Measurements from ENCODE around the gene CHST9. TPM values are rescaled to one million over a fixed set of nuclear protein-coding genes. Genes with fewer than 3 reads are reported as not detected.

The CHST9 gene
- total RNA-seq, 6 experiments from 2014 or later, result 3.8 to 24.2 (median 9.8) TPM

GRCh38 chr18:27181726-27182125, 3.4 kb downstream of the CHST9 start:
- no peaks in the 10 kb centered on the region for H3K36me3 ChIP-seq
- peaks cover 0 to 6% (median 2%) of the 10 kb centered on the region in 4 donors for H3K4me1 ChIP-seq
- H3K9me3 ChIP-seq, result no peaks in the 10 kb centered on the region
- H3K4me3 ChIP-seq, result no peak overlapping the region
- no peak for TF ChIP-seq POLR2A (IDR thresholded peaks at IDR 0.05)
- TF ChIP-seq, protein P1, sequence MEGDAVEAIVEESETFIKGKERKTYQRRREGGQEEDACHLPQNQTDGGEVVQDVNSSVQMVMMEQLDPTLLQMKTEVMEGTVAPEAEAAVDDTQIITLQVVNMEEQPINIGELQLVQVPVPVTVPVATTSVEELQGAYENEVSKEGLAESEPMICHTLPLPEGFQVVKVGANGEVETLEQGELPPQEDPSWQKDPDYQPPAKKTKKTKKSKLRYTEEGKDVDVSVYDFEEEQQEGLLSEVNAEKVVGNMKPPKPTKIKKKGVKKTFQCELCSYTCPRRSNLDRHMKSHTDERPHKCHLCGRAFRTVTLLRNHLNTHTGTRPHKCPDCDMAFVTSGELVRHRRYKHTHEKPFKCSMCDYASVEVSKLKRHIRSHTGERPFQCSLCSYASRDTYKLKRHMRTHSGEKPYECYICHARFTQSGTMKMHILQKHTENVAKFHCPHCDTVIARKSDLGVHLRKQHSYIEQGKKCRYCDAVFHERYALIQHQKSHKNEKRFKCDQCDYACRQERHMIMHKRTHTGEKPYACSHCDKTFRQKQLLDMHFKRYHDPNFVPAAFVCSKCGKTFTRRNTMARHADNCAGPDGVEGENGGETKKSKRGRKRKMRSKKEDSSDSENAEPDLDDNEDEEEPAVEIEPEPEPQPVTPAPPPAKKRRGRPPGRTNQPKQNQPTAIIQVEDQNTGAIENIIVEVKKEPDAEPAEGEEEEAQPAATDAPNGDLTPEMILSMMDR (IDR thresholded peaks at IDR 0.05), result no peak
- no peak for DNase-seq
- H3K27ac ChIP-seq, result no peak overlapping the region
- WGBS (ENCODE audit: insufficient coverage, low coverage, low lambda C conversion rate, missing lambda C conversion rate), result 44% methylated on average over 1 of the region's 1 CpG
- H3K27me3 ChIP-seq, result no peaks in the 10 kb centered on the region
- intact Hi-C loops (cut with DNase I), result no loop called here
- no peak for ATAC-seq

- no peak for TF ChIP-seq POLR2A (IDR thresholded peaks at IDR 0.05)
- TF ChIP-seq, protein P1 (IDR thresholded peaks at IDR 0.05), result no peak
- DNase-seq, result no peak
- Histone ChIP-seq H3K4me1 (no peaks in the 10 kb centered on the region), H3K36me3 (no peaks in the 10 kb centered on the region), H3K9me3 (no peaks in the 10 kb centered on the region), H3K27ac (no peak overlapping the region), H3K4me3 (no peak overlapping the region), H3K27me3 (no peaks in the 10 kb centered on the region)
- no peak for ATAC-seq
- intact Hi-C loops (cut with DNase I), result no loop called here
Measured at GRCh38 chr18:27178424-27178823, 6.7 kb downstream of the CHST9 start.

DNA sequence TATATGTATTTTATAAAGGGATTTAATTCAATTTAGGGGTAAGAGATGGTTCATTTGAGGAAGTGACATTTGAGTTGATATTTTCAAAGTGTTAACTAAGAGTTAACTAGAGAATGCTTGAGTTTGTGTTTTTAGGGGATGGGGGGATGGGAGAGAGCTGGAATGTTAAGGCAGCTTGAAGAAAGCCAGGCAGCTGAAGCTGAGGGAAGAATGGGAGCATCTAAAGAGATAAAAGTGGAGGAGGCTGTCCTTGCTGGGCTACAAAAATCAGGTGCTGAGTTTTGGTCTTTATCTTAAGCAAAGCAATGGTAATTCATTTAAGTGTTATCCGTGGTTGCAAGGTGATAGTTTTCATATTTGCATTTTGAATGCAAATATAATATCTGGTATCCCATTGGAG, 9.2 kb downstream of the CHST9 start:
- WGBS (ENCODE audit: insufficient coverage, low coverage, low lambda C conversion rate, missing lambda C conversion rate), result 20% methylated on average over 1 of the region's 1 CpG
- H3K4me3 ChIP-seq, result no peak overlapping the region
- no peak for ATAC-seq
- no peak for DNase-seq
- H3K36me3 ChIP-seq, result no peaks in the 10 kb centered on the region
- no peaks in the 10 kb centered on the region for H3K27me3 ChIP-seq
- H3K9me3 ChIP-seq, result no peaks in the 10 kb centered on the region
- no peaks in the 10 kb centered on the region for H3K4me1 ChIP-seq
- TF ChIP-seq POLR2A (IDR thresholded peaks at IDR 0.05), result no peak
- TF ChIP-seq, protein P1 (IDR thresholded peaks at IDR 0.05), result no peak
- intact Hi-C loops (cut with DNase I), result no loop called here
- no peak overlapping the region for H3K27ac ChIP-seq

DNA sequence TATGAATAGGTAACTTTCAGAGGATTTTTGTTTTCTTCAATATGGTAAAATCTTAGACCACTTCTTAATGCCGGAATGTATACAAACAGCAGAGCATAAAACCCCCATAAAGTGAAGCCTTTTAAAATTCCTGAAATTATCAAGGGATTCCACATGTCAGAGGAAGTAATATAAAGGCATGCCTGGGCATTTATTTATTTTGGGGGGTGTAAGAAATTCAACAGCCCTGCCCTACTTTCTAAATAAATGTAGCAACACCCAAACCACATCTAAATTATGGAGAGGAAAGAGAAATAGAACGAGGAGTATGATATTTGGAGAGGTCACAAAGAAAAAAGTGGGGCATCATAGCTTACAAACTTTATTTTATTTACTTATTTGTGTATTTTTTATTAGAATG, 9.9 kb downstream of the CHST9 start:
- TF ChIP-seq, protein P1 (IDR thresholded peaks at IDR 0.05), result no peak
- TF ChIP-seq POLR2A (IDR thresholded peaks at IDR 0.05), result no peak
- DNase-seq (no peak), ATAC-seq (no peak)
- no peaks in the 10 kb centered on the region for H3K27me3 ChIP-seq
- H3K4me3 ChIP-seq, result no peak overlapping the region
- 58% methylated on average over 2 of the region's 2 CpGs for WGBS (ENCODE audit: insufficient coverage, low coverage, low lambda C conversion rate, missing lambda C conversion rate)
- H3K27ac ChIP-seq, result no peak overlapping the region
- no peaks in the 10 kb centered on the region for H3K36me3 ChIP-seq
- intact Hi-C loops (cut with DNase I), result no loop called here
- H3K4me1 ChIP-seq, result no peaks in the 10 kb centered on the region
- no peaks in the 10 kb centered on the region for H3K9me3 ChIP-seq

DNA sequence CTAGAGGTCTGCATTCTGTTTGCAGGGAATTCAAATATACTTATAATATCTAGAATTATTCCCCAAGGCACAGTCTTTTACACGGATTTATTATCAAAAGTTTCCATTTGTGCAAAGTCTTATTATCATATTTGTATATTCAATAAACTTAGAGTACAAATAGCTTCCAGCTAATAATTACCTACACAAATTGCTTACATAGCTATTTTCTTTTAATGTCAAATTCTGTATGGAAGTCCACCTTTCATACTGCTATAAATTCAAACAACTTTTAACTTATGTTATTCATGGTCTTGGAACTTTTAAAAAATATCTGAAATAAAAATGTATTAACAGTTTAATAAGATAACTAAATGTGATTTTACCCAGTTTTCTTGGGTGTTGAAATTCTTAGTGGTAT, 13.1 kb downstream of the CHST9 start:
- WGBS (ENCODE audit: insufficient coverage, low coverage, low lambda C conversion rate, missing lambda C conversion rate), result 25% methylated on average over 1 of the region's 1 CpG
- Histone ChIP-seq H3K9me3 (no peaks in the 10 kb centered on the region), H3K4me3 (no peak overlapping the region), H3K4me1 (no peaks in the 10 kb centered on the region), H3K27ac (no peak overlapping the region), H3K36me3 (no peaks in the 10 kb centered on the region), H3K27me3 (no peaks in the 10 kb centered on the region)
- TF ChIP-seq POLR2A (IDR thresholded peaks at IDR 0.05), result no peak
- TF ChIP-seq, protein P1 (IDR thresholded peaks at IDR 0.05), result no peak
- no peak for ATAC-seq
- intact Hi-C loops (cut with DNase I), result no loop called here
- no peak for DNase-seq
